NCI-H460 (cell line): ENCODE data around the gene KRT36. TPM values are rescaled to one million over a fixed set of nuclear protein-coding genes. Genes with fewer than 3 reads are reported as not detected.

Experiments used
- DNase-seq: peaks from one replicate; pipeline ENCODE4 v3.0.0-alpha.2; 2016; ENCODE audit warnings: low read depth; ENCODE audit errors: extremely low read depth
- total RNA-seq: library from RNA; depleted of rRNA; stranded (reverse); fragments of >200 nt; shearing (Covaris generic); gene quantifications from 2 replicates; pipeline ENCODE4 v1.2.3, GENCODE V29; 2014

Gene KRT36
- total RNA-seq, 1 experiment from 2014 or later, result not detected

DNA sequence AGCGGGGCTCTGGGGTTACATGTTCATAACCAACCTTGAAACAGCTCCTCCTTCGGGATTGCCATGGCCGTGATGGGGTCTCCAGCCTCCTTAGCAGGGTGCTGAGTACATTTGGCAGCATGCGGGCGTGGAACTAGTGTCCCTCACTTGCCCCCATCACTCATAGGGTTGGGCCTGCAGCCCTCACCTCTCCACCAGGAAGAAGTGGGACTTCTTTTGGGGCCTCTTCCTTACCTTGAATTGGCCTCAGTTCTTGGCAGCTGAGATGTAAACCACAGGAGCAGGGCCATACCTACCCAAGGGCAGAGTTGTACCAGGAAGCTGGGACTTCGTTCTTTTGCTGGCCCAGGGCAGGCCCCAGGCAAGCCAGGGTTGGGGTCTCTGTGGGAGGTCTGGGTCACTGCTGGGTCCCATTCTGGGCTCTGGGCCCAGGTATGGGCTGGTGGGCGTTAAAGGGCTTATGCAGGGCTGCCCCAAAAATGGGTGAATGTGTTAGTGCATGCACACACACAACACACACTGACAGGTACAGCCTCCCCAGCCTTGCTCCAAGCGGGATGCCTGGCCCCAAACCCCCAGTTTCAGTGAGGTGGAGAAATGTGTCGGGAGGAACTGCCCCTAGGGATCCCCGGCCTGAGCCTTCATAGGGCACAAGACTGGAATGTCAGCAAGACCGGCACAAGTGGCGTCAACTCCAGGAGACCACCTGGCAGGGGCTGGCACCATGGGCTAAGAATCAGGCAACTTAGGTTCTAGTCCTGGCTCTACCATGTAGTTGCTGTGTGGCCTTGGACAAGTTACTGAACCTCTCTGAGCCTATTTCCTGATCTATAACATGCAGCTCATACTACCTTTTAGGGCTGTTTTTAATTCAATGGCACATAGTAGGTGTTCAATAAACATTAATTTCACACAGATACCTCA is 32.9 kb upstream of the KRT36 start:
- no peak for DNase-seq

DNA sequence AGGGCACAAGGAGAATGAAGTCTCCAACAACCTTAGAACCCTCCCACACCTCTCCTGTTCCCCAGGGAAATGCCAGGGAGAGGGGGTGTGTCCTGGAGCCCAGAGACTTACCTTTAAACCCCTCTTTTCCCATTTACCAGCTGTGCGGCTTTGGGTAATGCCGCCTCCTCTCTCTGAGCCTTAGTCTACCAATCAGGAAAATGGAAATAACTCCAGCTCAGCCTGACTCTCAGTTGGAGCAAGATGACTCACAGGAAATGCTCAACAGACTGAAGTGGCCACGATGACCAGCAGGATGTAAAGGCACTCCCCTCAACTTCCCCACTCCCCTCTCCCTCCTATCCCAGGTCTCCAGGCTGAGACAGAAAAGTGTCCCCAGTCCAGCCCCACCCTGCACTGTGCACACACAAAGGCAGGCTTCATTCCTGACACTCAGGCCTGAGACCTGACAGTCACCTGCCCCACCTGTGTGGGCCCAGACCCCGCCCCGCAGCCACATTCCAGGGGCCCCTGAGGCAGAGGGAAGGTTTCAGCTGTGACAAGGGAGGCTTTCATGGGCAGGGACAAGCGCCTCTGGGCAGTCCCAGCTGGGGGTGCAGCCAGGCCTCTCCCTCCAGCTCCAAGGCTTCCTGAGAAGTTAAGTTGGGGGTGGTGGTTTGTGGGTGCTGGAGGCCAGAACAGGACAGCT is 32.0 kb upstream of the KRT36 start:
- peak; percentile 88 for DNase-seq

DNA sequence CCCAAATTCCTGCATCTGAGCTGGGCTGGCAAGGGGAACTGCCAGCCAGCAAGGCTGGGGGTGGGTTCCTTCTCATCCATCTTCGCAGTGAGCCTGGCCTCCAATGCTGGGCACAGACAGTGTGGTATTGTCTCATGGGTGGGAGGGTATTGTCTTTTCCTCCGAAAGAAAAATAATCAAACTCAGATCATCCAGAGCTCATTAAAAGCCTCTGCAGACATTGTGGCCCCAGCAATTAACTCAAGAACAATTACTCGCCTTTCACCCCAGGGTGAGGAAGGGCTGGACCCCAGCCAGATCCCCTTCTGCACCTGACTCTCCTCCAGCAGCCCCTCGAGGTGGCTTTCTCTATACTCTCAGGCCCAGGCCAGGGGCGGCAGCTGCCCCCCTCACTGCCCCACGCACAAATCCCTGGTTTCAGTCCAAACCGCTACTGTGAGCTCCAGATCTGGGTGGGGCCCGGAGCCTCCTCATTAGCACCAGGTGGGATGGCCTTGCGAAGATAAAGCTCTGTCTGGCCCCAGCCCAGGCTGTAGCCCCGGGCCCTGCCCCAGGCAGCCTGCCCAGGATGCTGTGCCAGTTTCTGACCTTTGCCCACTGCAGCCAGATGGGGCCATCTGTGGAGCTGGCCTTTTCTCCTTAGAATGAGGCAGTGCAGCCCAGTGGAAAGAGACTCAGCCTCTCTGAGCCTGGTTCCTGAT is 31.3 kb upstream of the KRT36 start:
- no peak for DNase-seq

DNA sequence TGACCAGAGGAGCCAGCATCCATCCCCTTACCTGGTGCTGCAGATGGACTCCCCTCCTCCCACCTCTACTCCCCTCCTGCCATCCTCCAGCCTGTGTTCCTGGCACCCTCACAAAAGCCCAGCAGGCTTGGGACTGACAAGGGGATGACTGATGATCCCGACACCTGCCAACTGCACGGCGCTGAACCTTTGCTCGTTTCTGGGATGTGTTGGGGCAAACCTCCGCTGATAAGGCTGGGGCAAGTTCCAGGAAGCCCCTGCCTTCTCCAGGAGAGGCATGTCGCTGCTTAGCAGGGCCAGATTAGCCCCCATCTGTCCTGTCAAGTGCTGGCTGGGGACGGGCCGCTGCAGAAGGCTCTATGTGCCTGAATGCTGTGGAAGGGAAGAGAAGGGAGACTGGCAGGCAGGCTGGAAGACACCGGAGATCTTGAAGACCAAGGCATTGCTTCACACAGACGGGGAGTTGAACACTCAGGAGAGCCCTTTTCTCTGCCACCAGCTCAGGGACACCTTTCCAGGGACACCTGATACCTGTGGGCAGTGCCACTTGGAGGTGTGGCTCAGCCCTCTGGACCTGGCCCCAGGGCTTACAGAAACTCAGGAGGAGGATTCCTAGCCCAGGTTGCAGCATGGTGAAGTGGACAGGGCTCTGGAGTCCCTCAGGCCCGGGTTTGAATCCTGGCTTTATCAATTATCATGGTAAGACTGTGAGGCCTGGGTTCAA is 30.0 kb upstream of the KRT36 start:
- no peak for DNase-seq

DNA sequence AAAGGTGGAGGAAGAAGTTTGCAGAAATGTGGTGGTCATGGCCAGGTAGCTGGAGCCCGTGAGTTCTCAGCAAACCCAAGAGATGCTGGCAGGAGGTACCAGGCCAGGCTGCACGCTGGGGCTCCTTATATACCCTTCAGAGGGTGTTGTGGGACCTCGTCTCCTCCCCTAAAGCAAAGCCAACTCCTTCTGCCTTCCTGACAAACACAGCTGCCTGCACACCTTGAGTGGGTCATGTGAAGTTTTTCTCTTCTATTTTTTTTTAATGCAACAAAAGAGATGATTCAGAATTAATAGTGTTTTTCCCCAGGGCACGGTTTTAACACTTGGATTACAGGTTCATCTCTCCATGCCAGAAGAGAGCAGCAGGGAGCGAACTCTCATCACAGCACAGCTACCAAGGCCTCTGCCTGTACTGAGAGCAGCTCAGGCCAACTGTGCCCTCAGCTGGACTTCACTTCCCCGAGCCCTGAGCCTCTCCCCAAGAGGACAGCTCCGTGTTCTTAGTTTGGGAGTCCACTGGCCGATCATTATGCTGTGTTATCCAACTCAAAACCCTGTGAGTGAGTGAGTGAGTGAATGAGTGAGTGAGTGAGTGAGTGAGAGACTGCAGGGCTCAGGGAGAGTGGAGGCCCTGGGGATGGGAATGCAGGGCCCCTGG is 29.2 kb upstream of the KRT36 start, which contains the start of gene KRT15:
TSS of gene KRT15 (minus strand) at position 102 of the 661 bp plus-strand sequence. CDS start at position 39, 63 bp downstream.
- DNase-seq, result no peak

DNA sequence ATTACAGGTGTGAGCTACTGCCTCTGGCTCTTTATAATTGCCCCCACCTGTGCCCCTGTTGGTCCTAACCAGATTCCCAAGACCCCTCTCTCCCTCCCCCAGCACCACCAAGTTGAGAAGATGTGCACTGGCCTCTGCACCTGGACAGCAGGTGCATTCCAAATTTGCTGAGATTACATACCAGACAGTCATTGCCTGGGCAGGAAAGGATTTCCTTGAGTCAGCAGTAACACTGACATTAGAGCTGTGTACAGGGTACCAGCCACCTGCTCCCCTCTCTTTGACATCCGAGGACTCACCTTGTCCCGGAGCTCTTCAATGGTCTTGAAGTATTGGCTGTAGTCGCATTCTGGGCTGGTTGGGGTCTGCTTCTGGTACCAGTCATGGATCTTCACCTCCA is 28.3 kb upstream of the KRT36 start:
- no peak for DNase-seq

DNA sequence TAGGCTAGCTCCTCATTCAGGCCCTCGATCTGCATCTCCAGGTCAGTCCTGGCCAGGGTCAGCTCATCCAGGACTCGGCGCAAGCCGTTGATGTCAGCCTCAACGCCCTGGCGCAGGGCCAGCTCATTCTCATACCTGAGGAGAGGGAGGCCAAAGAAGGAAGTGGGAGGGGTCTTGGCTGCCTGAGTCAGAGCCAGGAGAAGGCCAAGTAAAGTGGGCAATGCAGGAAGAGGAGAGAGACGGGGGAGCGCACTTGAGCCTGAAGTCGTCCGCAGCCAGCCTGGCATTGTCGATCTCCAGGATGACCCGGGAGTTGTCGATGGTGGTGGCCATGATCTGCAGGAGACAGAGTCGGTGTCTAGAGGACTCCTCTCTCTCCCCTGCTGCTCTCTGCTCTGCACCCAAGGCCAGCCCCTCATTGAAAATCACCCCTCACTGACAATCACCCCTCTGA is 27.1 kb upstream of the KRT36 start:
- no peak for DNase-seq

DNA sequence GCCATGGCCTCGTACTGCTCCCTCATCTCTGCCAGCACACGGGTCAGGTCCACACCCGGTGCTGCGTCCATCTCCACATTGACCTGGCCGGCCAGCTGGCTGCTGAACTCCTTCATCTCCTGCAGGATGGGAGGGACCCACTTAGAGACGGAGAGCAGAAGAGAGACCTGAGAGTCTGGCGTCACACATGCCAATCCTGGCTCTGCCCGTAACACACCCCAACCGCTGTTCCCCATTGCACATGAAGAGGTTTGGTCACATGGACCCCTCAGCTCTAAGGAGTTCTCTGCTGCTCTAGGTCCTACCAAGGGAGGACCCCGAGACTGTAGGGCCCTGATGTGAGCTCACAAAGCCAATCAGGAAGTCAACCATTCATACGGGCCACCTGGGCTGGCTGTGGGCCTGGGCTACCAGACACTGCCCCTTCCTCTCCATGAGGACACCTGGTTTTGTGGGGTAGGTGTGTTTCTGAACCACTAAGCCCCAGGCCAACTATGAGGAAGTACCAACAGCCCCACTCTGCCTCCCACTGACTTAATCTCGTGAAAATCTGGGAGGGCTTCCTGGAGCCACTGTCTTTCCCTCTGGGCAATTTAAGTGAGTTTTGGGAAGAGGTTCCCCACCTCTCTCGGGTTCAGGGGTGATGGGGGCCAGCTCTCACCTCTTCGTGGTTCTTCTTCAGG is 26.6 kb upstream of the KRT36 start:
- no peak for DNase-seq

DNA sequence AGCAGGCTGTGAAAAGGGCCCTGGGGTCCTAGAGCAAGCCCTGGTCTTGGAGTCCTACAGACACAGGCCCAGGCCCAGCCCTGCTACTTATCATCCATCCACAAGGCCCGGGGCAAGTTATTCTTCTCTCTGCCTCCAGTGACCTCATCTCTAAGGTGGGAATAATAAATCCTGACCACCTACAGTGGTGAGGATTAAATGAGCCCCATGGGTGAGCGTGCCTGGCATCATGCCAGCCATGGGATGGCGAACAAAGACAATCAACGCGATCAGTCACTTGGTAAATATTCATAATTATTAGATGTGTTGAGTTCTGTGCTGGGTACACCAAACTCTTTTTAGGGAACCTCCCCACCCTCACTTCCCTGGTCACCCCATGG is 23.4 kb upstream of the KRT36 start:
- no peak for DNase-seq

DNA sequence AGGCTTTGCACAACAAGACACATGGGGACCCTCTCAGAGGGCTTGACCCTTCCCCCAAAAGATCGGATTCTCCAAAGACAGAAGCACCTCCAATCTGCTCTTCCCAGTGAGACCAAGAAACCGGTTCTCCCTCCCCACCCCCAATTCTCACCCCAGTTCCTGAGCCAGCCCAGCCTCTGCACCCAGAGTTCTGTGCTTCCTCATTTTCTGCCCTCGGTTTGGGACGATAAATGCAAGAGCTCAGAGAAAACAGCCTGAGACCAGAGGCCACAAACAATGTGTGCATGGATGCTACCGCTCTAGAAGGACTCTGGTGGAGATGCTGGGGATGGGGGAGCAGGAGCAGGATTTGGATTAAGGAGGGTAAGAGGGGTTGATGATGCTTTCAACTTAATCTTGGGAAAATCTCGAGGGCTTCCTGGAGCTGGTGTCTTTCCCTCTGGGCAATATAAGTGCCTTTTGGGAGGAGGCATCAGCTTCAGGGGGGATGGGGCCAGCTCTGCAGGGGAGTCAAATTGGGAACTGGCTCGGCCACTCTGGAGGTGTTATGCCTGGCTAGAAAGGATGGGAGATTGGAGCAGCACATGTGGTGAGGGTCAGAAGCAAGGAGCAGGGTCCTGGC is 22.9 kb upstream of the KRT36 start:
- no peak for DNase-seq

DNA sequence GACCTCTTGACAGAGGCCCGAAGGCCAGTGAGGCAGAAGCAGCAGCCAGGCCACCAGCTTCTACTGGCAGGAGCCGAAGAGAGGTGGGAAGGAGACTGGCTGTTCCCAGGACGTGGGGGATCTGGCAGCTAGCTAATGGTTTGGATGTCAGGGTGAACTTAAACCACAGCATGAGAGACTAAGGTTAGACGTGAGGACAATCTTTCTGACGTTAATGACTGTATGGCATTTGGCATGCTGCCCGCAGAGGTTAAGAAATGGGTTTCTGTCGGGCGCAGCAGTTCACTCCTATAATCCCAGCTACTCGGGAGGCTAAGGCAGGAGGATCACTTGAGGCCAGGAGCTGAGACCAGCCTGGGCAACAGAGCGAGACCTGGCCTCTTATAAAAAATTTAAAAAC is 22.0 kb upstream of the KRT36 start:
- DNase-seq, result no peak

DNA sequence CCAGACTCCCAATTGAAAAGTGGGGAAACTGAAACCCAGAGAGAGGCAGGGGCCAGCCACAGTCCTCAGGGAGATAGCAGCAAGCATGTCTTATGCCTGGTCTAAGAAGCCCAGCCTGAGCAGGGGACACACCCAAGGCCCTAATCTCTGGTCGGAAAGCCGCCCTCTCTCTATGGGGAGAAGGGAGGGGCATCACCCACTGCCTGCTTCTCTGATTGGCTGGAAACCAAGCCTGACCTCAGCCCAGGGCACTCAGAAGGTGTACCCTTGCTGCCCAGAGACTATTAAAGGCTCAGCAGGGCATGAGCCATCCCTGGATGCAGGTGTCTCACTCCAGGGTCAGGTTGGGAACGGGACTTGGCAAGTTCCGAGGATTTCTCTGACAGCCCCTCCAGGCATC is 21.4 kb upstream of the KRT36 start:
- no peak for DNase-seq

DNA sequence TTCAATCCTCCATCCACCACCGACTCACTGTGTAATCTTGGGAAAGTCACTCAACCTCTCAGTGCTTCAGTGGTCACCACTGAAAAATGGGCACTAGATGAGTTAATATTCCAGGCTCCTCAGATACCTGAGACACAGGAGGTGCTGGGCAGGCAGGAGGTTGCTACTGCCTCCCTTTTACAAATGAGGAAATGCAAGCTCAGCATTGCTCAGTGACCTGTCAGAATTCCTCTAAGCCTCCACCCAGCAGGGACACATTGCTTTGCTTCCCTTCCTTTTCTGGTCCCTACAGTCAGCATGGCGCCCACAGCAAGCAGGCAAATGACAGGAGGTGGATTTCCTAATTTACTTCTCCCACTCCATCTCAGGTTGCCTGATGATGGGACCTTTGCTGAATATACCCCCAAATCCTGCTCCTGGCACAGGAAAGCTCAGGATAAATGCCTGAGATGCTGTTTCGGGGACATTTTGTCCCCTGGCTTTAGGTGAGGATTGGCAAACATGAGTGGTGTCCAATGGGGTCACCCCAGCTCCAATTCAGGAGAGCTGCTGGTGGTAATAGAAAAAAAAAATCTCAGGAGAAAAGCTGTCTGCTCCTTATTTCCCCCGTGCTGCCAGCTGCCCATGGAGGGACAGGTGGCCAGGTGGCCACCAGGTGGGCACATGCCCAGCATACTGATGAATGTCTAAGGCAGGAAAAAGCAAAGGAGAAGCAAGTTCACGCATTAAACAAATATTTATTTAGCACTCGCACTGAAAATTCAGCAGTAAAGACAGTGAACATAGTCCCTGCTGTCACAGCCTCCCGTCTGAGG is 20.7 kb upstream of the KRT36 start:
- no peak for DNase-seq

DNA sequence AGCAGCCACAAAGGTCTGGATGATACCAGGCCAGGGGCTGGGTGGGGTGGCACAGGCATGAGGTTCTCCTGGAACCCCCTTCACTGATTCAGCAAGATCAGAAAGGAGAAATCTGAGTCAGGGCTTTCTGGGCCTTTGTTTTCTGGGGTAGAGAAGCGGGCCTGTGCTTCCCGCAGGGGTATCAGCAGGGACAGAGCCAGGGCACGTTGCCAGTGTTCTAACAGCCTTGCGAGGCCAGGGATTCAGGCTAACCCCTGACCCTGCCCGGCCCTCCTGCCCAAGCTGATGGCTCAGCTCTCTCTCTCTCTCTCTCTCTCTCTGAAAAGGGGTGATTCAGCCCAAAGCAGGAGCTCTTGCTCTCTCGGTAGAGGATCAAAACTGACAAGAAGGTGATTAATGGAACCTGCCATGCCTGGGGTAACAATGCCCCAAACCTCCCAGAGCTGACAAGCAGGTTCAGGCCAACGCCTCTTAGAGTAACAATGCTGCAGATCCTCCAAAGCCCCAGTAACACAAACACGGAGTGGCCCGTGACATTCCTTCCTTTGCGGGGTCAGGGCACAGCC is 17.7 kb upstream of the KRT36 start:
- DNase-seq, result no peak

DNA sequence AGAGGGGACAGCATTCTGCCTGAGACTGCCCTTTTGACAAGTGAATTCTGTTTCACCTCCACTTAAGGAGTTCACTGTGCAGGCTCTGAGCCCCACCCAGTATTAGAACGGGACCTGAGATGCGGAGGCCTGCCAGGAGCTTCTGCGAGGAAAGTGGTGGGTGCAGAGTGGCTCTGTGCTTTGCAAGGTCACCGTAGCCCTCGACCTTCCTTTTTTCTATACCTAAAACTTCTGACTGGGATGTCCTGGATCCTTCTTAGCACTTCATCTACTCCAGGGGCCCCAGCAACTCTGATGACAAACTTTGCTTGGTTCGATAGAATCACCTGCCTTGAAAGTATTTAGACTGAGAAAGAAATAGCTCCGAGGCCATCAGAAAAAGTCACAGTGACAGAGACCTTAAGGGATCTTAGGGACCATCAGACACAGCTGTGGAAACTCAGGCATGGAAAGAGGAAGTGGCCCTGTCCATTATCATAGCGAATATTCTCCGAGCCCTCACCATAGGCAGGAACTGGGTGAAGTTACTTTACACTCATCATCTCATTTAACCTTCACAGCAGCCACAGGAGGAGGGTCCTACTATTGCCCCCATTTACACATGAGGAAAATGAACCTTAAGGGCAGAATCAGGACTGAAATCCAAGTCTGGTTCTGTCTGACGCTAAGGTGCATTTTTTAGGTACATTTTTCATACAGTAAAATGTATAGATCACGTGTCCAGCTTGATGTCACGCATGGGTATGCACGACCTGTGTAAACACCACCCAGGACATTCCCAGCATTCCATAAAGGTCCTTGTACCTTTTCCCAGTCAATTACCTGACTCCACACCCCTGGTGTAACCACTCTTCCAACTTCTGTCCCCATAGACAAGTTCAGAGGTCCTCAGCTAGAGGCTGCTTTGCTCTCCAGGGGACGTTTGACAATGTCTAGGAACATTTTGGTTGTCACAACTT is 16.4 kb upstream of the KRT36 start:
- DNase-seq, result no peak

DNA sequence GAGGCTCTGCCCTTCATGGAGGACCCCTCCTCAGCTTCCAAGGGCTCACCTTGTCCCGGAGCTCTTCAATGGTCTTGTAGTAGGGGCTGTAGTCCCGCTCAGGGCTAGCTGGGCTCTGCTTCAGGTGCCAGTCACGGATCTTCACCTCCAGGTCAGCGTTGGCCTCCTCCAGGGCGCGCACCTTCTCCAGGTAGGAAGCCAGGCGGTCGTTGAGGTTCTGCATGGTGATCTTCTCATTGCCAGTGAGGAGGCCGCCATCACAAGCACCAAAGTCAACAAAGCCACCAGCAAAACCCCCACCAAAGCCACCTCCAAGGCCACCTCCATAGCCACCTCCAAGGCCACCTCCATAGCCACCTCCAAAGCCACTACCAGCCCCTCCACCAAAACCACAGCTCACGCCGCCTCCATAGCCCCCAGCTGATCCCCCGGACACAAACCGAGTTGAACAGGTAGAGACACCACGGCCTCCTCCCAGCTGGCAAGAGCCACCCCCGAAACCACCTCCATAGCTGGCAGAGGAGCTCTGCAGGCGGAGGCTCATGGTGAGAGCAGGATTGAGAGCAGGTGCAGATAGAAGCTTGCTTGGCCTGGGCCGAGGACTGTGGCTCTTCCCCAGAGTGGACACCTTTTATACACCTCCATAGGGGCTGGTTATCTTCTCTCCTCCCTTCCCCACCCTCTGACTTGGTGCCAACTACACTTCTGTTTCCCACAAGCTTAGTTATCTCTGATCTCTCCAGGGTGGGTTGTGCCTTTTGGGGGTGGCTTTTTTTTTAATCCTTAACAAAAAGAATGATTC is 15.5 kb upstream of the KRT36 start, which contains the start of gene KRT13:
TSS of gene KRT13 (minus strand) at position 606 of the 802 bp plus-strand sequence. CDS start at position 544, 62 bp downstream.
- DNase-seq, result no peak
